A549 (cell line): ENCODE results near the gene HDGFL2. TPM values are rescaled to one million over a fixed set of nuclear protein-coding genes. Genes with fewer than 3 reads are reported as not detected.

ENCODE experiments used
- ATAC-seq, 2 experiments: fragments of 200-7000 bp in 1 of 2; fragments of >200 bp in 1 of 2; cut with Nextera tagmentation in 1 of 2; cut with Tn5 transposase in 1 of 2; 3 replicates each; pipeline versions ENCODE4 v1.8.0 to v1.9.1; 2018 to 2020; ENCODE audit warnings: mild to moderate bottlenecking in 1 of 2, moderate library complexity in 1 of 2
- CTCF ChIA-PET: fragments of 300-600 bp; sonication (Branson Sonifier 250); formaldehyde crosslinking; extraction: SDS; loops from one replicate; lab custom pipeline; 2021; ENCODE audit warnings: antibody characterized with exemption, inconsistent platforms; lab: Yijun Ruan, JAX
- POLR2A ChIA-PET: fragments of 350-600 bp; formaldehyde crosslinking; extraction: SDS; loops from one replicate; lab custom pipeline; 2021; ENCODE audit warnings: antibody characterized with exemption, inconsistent platforms; lab: Yijun Ruan, JAX
- DNase-seq, 2 experiments: peaks; one replicate each; pipeline versions ENCODE4 v3.0.0 to v3.0.0-alpha.2; 2011 to 2016; ENCODE audit warnings: low read depth in 1 of 2, low spot score in 1 of 2
- FAIRE-seq: peaks from 2 replicates; lab custom pipeline; 2011; peaks lifted over from hg19 to GRCh38; lab: Jason Lieb, UNC
- H3K27ac ChIP-seq, 2 experiments: fragments of >200 bp; sonication (Bioruptor Twin); formaldehyde crosslinking; 3 replicates each; pipeline ENCODE4 v1.5.1; 2016 to 2017
- H3K4me1 ChIP-seq: fragments of >200 bp; sonication (Bioruptor Twin); formaldehyde crosslinking; 3 replicates; pipeline ENCODE4 v1.6.1; 2016
- H3K4me2 ChIP-seq: fragments of >200 bp; sonication (Bioruptor Twin); formaldehyde crosslinking; 3 replicates; pipeline ENCODE4 v1.6.1; 2016
- H3K4me3 ChIP-seq: fragments of >200 bp; sonication (Bioruptor Twin); formaldehyde crosslinking; 3 replicates; pipeline ENCODE4 v1.5.1; 2016
- H3K9me3 ChIP-seq: fragments of >200 bp; sonication (Bioruptor Twin); formaldehyde crosslinking; 3 replicates; pipeline ENCODE4 v1.6.1; 2016
- BHLHE40 ChIP-seq: IDR thresholded peaks from 2 replicates; pipeline ENCODE4 v1.6.1; 2012; ENCODE audit warnings: low read depth, low read length, inconsistent platforms
- CBX8 ChIP-seq: fragments of 200-600 bp; sonication (generic); IDR thresholded peaks from 2 replicates; pipeline ENCODE4 v1.6.1; 2016
- CEBPB ChIP-seq, 2 experiments: fragments of >200 bp in 1 of 2; sonication (Bioruptor Twin) in 1 of 2; formaldehyde crosslinking in 1 of 2; IDR thresholded peaks; 2 replicates each; pipeline ENCODE4 v1.6.1; 2012 to 2016
- CTCF ChIP-seq: fragments of >200 bp; sonication (Bioruptor Twin); formaldehyde crosslinking; IDR thresholded peaks from 3 replicates; pipeline ENCODE4 v1.5.1; 2016
- E2F6 ChIP-seq: IDR thresholded peaks from 2 replicates; pipeline ENCODE4 v1.6.1; 2012; ENCODE audit warnings: low read depth, borderline replicate concordance
- EHF ChIP-seq: fragments of 250-450 bp; sonication (Bioruptor Pico); IDR thresholded peaks from 2 replicates; pipeline ENCODE4 v1.5.0; 2020; ENCODE audit warnings: mild to moderate bottlenecking
- ELK1 ChIP-seq: fragments of 150-350 bp; IDR thresholded peaks from 2 replicates; pipeline ENCODE4 v1.6.1; 2014; ENCODE audit warnings: low read depth, mild to moderate bottlenecking, low read length
- FOSB ChIP-seq: fragments of 250-450 bp; sonication (Bioruptor Pico); IDR thresholded peaks from 2 replicates; pipeline ENCODE4 v1.5.0; 2020; ENCODE audit warnings: mild to moderate bottlenecking, moderate library complexity
- FOSL2 ChIP-seq, 2 experiments: fragments of 450-650 bp in 1 of 2; fragments of >200 bp in 1 of 2; sonication (Bioruptor Twin) in 1 of 2; formaldehyde crosslinking; IDR thresholded peaks; 2 replicates each; pipeline versions ENCODE4 v1.5.0 to v1.6.1; 2016 to 2020; ENCODE audit warnings: mild to moderate bottlenecking in 1 of 2, moderate library complexity in 1 of 2
- GATA3 ChIP-seq: IDR thresholded peaks from 2 replicates; pipeline ENCODE4 v1.6.1; 2012; ENCODE audit warnings: borderline replicate concordance
- HES2 ChIP-seq: fragments of >200 bp; sonication (Bioruptor Twin); formaldehyde crosslinking; IDR thresholded peaks from 2 replicates; pipeline ENCODE4 v1.6.1; 2016
- HMGXB4 ChIP-seq: fragments of 250-450 bp; sonication (Bioruptor Pico); IDR thresholded peaks from 2 replicates; pipeline ENCODE4 v1.5.0; 2021; ENCODE audit warnings: mild to moderate bottlenecking, moderate library complexity, borderline replicate concordance
- MAX ChIP-seq: IDR thresholded peaks from 2 replicates; pipeline ENCODE4 v1.6.1; 2012
- MAZ ChIP-seq: fragments of 150-350 bp; IDR thresholded peaks from 2 replicates; pipeline ENCODE4 v1.6.1; 2014; ENCODE audit warnings: antibody characterized with exemption, low read depth, low read length, borderline replicate concordance
- PBX3 ChIP-seq: IDR thresholded peaks from 2 replicates; pipeline ENCODE4 v1.6.1; 2012
- POLR2A ChIP-seq: IDR thresholded peaks from 2 replicates; pipeline ENCODE4 v1.6.1; 2012; ENCODE audit warnings: mild to moderate bottlenecking, low read length
- POLR2AphosphoS2 ChIP-seq: conservative IDR thresholded peaks from 2 replicates; pipeline ENCODE4 v1.6.1; 2012; ENCODE audit warnings: low read length, improper control_type of control experiment, inconsistent platforms
- RAD21 ChIP-seq, 2 experiments: fragments of >200 bp in 1 of 2; sonication (Bioruptor Twin) in 1 of 2; formaldehyde crosslinking in 1 of 2; IDR thresholded peaks in 1 of 2; conservative IDR thresholded peaks in 1 of 2; 2 replicates in 1 of 2; 3 replicates in 1 of 2; pipeline ENCODE4 v1.6.1; 2012 to 2018; ENCODE audit warnings: inconsistent platforms in 1 of 2
- RARB ChIP-seq: fragments of 250-450 bp; sonication (Bioruptor Pico); IDR thresholded peaks from 2 replicates; pipeline ENCODE4 v1.8.0; 2021; ENCODE audit warnings: mild to moderate bottlenecking, moderate library complexity
- RNF2 ChIP-seq: fragments of 200-600 bp; sonication (generic); IDR thresholded peaks from 2 replicates; pipeline ENCODE4 v1.6.1; 2016; ENCODE audit warnings: low read depth, mild to moderate bottlenecking, antibody characterized with exemption, moderate library complexity, borderline replicate concordance
- SMC3 ChIP-seq: fragments of >200 bp; sonication (Bioruptor Twin); formaldehyde crosslinking; IDR thresholded peaks from 3 replicates; pipeline ENCODE4 v1.6.1; 2018; ENCODE audit warnings: inconsistent platforms
- TP53 ChIP-seq: fragments of 250-450 bp; sonication (Bioruptor Pico); IDR thresholded peaks from 2 replicates; pipeline ENCODE4 v1.5.0; 2021; ENCODE audit warnings: mild to moderate bottlenecking, moderate library complexity
- ZC3H11A ChIP-seq: fragments of 450-650 bp; IDR thresholded peaks from 2 replicates; pipeline ENCODE4 v1.6.1; 2014; ENCODE audit warnings: antibody characterized with exemption, mild to moderate bottlenecking
- WGBS: methylation state at CpG from one replicate; pipeline ENCODE4 v1.1.6; 2017; ENCODE audit errors: missing lambda C conversion rate; 5-methylcytosine and 5-hydroxymethylcytosine counted together
- polyA plus RNA-seq, 4 experiments: library from polyadenylated mRNA; depleted of rRNA in 3 of 4; stranded (reverse); fragments of >200 nt; fragmentation: RNase III in 1 of 4; extraction: RNeasy Plus Mini Kit Qiagen cat#74134 plus additional on column Dnase treatment in 1 of 4; gene quantifications; 2 replicates in 3 of 4; 3 replicates in 1 of 4; pipeline ENCODE4 v1.2.3, GENCODE V29; 2011 to 2017

Gene HDGFL2
- polyA plus RNA-seq, 2 of the 4 experiments (the other 2 are of a cell fraction), result 10.8 to 34.3 TPM

- no CpG with 5 or more reads among the region's 12 CpGs for WGBS
- TF ChIP-seq POLR2AphosphoS2, result no peak
- TF ChIP-seq PBX3, result no peak
- TF ChIP-seq RNF2, result no peak
- Histone ChIP-seq H3K4me2 (no peak overlapping the region), H3K4me1 (no peaks in the 10 kb centered on the region), H3K27ac (no peak overlapping the region), H3K4me3 (no peak overlapping the region), H3K9me3 (no peaks in the 10 kb centered on the region)
- ChIA-PET POLR2A (no interaction called here), CTCF (interaction anchor here (1.0 to 4.0 kb wide), 2 partner anchors 17 to 53 kb away, joined by 3 to 23 read pairs; partner anchors contain the start of gene SEMA6B)
- ATAC-seq (no peak), FAIRE-seq (no peak), DNase-seq (no peak)
Measured at GRCh38 chr19:4507150-4507452, 35.0 kb downstream of the HDGFL2 start.

- FAIRE-seq, result no peak
- Histone ChIP-seq H3K9me3 (no peaks in the 10 kb centered on the region), H3K4me3 (no peak overlapping the region), H3K4me2 (no peak overlapping the region), H3K27ac (no peak overlapping the region), H3K4me1 (no peaks in the 10 kb centered on the region)
- no peak for ATAC-seq
- 96% methylated on average over 11 of the region's 17 CpGs for WGBS
- CTCF ChIA-PET, result interaction anchor here (1.0 to 4.0 kb wide), 2 partner anchors 16 to 52 kb away, joined by 3 to 23 read pairs; partner anchors contain the start of gene SEMA6B
- POLR2A ChIA-PET, result no interaction called here
- no peak for TF ChIP-seq MAX
- TF ChIP-seq CTCF, result no peak
- TF ChIP-seq BHLHE40, result no peak
- no peak for TF ChIP-seq E2F6
- TF ChIP-seq ZC3H11A, result no peak
- TF ChIP-seq TP53 (CRISPR knock-in tag), result no peak
- no peak for TF ChIP-seq CEBPB (IDR thresholded peaks at IDR 0.05)
- TF ChIP-seq RARB (CRISPR knock-in tag), result no peak
- TF ChIP-seq HMGXB4 (CRISPR knock-in tag), result no peak
- no peak for TF ChIP-seq CBX8
- no peak for TF ChIP-seq MAZ
- TF ChIP-seq ELK1, result no peak
- TF ChIP-seq SMC3, result no peak
- no peak for TF ChIP-seq FOSB (CRISPR knock-in tag)
- TF ChIP-seq FOSL2 (IDR thresholded peaks at IDR 0.05), result no peak
- TF ChIP-seq FOSL2 (CRISPR knock-in tag; IDR thresholded peaks at IDR 0.05), result no peak
- no peak for TF ChIP-seq GATA3
- TF ChIP-seq EHF, result no peak
- no peak for TF ChIP-seq POLR2A
- TF ChIP-seq HES2, result no peak
- no peak for TF ChIP-seq RAD21 (conservative IDR thresholded peaks at IDR 0.05 in 1 of 2, IDR thresholded peaks at IDR 0.05 in 1 of 2)
- DNase-seq, result no peak
Measured at GRCh38 chr19:4507804-4508203, 35.7 kb downstream of the HDGFL2 start.
